ENCODE data around the gene HS6ST3. TPM values are rescaled to one million over a fixed set of nuclear protein-coding genes. Genes with fewer than 3 reads are reported as not detected.

Gene HS6ST3
- total and polyA plus RNA-seq, 2 of the 13 experiments (the other 11 are each of a cell fraction or from before 2014, with no cell fraction given), result not detected

GRCh38 chr13:96575423-96576320 is 485.8 kb downstream of the HS6ST3 start:
- H3K27ac ChIP-seq (ENCODE audit: extremely low read length, insufficient read depth, low read length), result no peak overlapping the region
- DNase-seq (ENCODE audit: low spot score), result no peak
- no peaks in the 10 kb centered on the region for H3K27me3 ChIP-seq (ENCODE audit: control insufficient read depth in 1 of 2, insufficient read depth in 2 of 2, low read length in 2 of 2)
- in situ Hi-C loops (cut with HindIII; ENCODE audit: extremely low pct_ligation_motif_present, low pct_unique_long_range_greater_than_20kb), result no loop called here
- no peaks in the 10 kb centered on the region for H3K4me1 ChIP-seq (ENCODE audit: insufficient read depth, low read length)
- no peaks in the 10 kb centered on the region for H3K79me2 ChIP-seq (ENCODE audit: insufficient read depth, low read length)
- POLR2A ChIA-PET, result no interaction called here
- no peak overlapping the region for H3K4me2 ChIP-seq (ENCODE audit: low read depth, low read length)
- intact Hi-C loops (cut with micrococcal nuclease; ENCODE audit: unreplicated experiment), result no loop called here
- no peak overlapping the region for H2AFZ ChIP-seq (ENCODE audit: low read length)
- BruUV-seq (replicated peaks), result no TSS peak
- no peak for TF ChIP-seq ZNF543 (CRISPR knock-in tag; IDR thresholded peaks at IDR 0.05)
- TF ChIP-seq, protein P1, sequence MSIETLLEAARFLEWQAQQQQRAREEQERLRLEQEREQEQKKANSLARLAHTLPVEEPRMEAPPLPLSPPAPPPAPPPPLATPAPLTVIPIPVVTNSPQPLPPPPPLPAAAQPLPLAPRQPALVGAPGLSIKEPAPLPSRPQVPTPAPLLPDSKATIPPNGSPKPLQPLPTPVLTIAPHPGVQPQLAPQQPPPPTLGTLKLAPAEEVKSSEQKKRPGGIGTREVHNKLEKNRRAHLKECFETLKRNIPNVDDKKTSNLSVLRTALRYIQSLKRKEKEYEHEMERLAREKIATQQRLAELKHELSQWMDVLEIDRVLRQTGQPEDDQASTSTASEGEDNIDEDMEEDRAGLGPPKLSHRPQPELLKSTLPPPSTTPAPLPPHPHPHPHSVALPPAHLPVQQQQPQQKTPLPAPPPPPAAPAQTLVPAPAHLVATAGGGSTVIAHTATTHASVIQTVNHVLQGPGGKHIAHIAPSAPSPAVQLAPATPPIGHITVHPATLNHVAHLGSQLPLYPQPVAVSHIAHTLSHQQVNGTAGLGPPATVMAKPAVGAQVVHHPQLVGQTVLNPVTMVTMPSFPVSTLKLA (IDR thresholded peaks at IDR 0.05), result 0 out of 2 replicates have a peak, but pooled peaks have one; percentile 15
- 0 out of 2 replicates have a peak, but pooled peaks have one; percentile 9 for TF ChIP-seq CREB1 (IDR thresholded peaks at IDR 0.05)
- TF ChIP-seq CREB1 (CRISPR knock-in tag; IDR thresholded peaks at IDR 0.05), result no peak
- H4K20me1 ChIP-seq (ENCODE audit: insufficient read depth, low read length), result no peaks in the 10 kb centered on the region
- no peaks in the 10 kb centered on the region for H3K36me3 ChIP-seq (replicated peaks in 1 of 2; ENCODE audit: control insufficient read depth in 1 of 2, insufficient read depth in 2 of 2, low read length in 2 of 2)
- no peaks in the 10 kb centered on the region for H3K9me3 ChIP-seq (ENCODE audit: low read length)
- H3K9ac ChIP-seq (ENCODE audit: insufficient read depth, low read depth, low read length), result no peak overlapping the region
- CTCF ChIA-PET (ENCODE audit: low intra/inter-chr PET ratio, low total read pairs), result no interaction called here
- WGBS (ENCODE audit: low lambda C conversion rate), result 11% methylated on average over 12 of the region's 14 CpGs
- ATAC-seq, result no peak
- FAIRE-seq, result no peak
- H3K4me3 ChIP-seq (replicated peaks in 1 of 3; ENCODE audit: insufficient read depth in 1 of 3, low read depth in 2 of 3, low read length in 3 of 3), result no peak overlapping the region

- ATAC-seq, result no peak
- no peaks in the 10 kb centered on the region for H3K4me1 ChIP-seq (ENCODE audit: insufficient read depth, low read length)
- in situ Hi-C loops (cut with HindIII; ENCODE audit: extremely low pct_ligation_motif_present, low pct_unique_long_range_greater_than_20kb), result no loop called here
- H4K20me1 ChIP-seq (ENCODE audit: insufficient read depth, low read length), result no peaks in the 10 kb centered on the region
- H3K9me3 ChIP-seq (ENCODE audit: low read length), result no peaks in the 10 kb centered on the region; the same call in 1 of the 2 replicates
- H3K36me3 ChIP-seq (replicated peaks in 1 of 2; ENCODE audit: control insufficient read depth in 1 of 2, insufficient read depth in 2 of 2, low read length in 2 of 2), result no peaks in the 10 kb centered on the region
- BruUV-seq (replicated peaks), result no TSS peak
- H3K4me2 ChIP-seq (ENCODE audit: low read depth, low read length), result no peak overlapping the region
- no peak overlapping the region for H3K4me3 ChIP-seq (replicated peaks in 1 of 3; ENCODE audit: insufficient read depth in 1 of 3, low read depth in 2 of 3, low read length in 3 of 3)
- FAIRE-seq, result no peak
- POLR2A ChIA-PET, result no interaction called here
- no peak overlapping the region for H2AFZ ChIP-seq (ENCODE audit: low read length)
- no peak for DNase-seq (ENCODE audit: low spot score)
- intact Hi-C loops (cut with micrococcal nuclease; ENCODE audit: unreplicated experiment), result no loop called here
- H3K79me2 ChIP-seq (ENCODE audit: insufficient read depth, low read length), result no peaks in the 10 kb centered on the region
- H3K27me3 ChIP-seq (ENCODE audit: control insufficient read depth in 1 of 2, insufficient read depth in 2 of 2, low read length in 2 of 2), result no peaks in the 10 kb centered on the region
- CTCF ChIA-PET (ENCODE audit: low intra/inter-chr PET ratio, low total read pairs), result no interaction called here
- H3K27ac ChIP-seq (ENCODE audit: extremely low read length, insufficient read depth, low read length), result no peak overlapping the region
- no peak overlapping the region for H3K9ac ChIP-seq (ENCODE audit: insufficient read depth, low read depth, low read length)
- TF ChIP-seq ZNF329 (CRISPR knock-in tag; IDR thresholded peaks at IDR 0.05; ENCODE audit: low read depth) (no peak), KLF16 (CRISPR knock-in tag; IDR thresholded peaks at IDR 0.05) (no peak), SP1 (IDR thresholded peaks at IDR 0.05) (no peak), SP1 (CRISPR knock-in tag; IDR thresholded peaks at IDR 0.05) (no peak), KLF11 (CRISPR knock-in tag; IDR thresholded peaks at IDR 0.05) (no peak), SRSF1 (optimal IDR thresholded peaks at IDR 0.05; ENCODE audit: low read depth, low read length) (no peak), ZNF740 (CRISPR knock-in tag; IDR thresholded peaks at IDR 0.05) (no peak), ATRX (CRISPR knock-in tag; IDR thresholded peaks at IDR 0.05; ENCODE audit: borderline replicate concordance) (no peak), TCF7L2 (IDR thresholded peaks at IDR 0.05; ENCODE audit: low read depth, low read length) (no peak), SP2 (CRISPR knock-in tag; IDR thresholded peaks at IDR 0.05) (no peak), ARNTL (CRISPR knock-in tag; IDR thresholded peaks at IDR 0.05) (no peak), RBAK (CRISPR knock-in tag; IDR thresholded peaks at IDR 0.05) (no peak)
- TF ChIP-seq, protein P2, sequence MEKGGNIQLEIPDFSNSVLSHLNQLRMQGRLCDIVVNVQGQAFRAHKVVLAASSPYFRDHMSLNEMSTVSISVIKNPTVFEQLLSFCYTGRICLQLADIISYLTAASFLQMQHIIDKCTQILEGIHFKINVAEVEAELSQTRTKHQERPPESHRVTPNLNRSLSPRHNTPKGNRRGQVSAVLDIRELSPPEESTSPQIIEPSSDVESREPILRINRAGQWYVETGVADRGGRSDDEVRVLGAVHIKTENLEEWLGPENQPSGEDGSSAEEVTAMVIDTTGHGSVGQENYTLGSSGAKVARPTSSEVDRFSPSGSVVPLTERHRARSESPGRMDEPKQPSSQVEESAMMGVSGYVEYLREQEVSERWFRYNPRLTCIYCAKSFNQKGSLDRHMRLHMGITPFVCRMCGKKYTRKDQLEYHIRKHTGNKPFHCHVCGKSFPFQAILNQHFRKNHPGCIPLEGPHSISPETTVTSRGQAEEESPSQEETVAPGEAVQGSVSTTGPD (CRISPR knock-in tag; IDR thresholded peaks at IDR 0.05), result no peak
Measured at GRCh38 chr13:96581741-96582140, 491.8 kb downstream of the HS6ST3 start.
